IPS-20b (cell line): ENCODE data around the gene CASP10.
"Not testable (repeated sequence)": the region's sequence is repeated elsewhere in the genome, so short reads cannot be mapped to it uniquely, and the experiment has no call there.

Experiments used
- H3K27ac ChIP-seq: one replicate; pipeline ENCODE4 v1.5.1; 2013; ENCODE audit warnings: low read length
- H3K27me3 ChIP-seq: 2 replicates; pipeline ENCODE4 v1.6.1; 2013; ENCODE audit warnings: mild to moderate bottlenecking, low read length, inconsistent platforms; ENCODE audit not compliant: insufficient read depth
- H3K36me3 ChIP-seq: 2 replicates; pipeline ENCODE4 v1.6.1; 2013; ENCODE audit warnings: low read depth, mild to moderate bottlenecking, inconsistent platforms, low read length, moderate library complexity; ENCODE audit not compliant: insufficient read depth
- H3K4me1 ChIP-seq: 2 replicates; pipeline ENCODE4 v1.6.1; 2013; ENCODE audit warnings: mild to moderate bottlenecking, control low read depth, inconsistent platforms, low read length, moderate library complexity; ENCODE audit not compliant: insufficient read depth
- H3K4me3 ChIP-seq: 2 replicates; pipeline ENCODE4 v1.5.1; 2013; ENCODE audit warnings: mild to moderate bottlenecking, low read length, inconsistent platforms
- H3K9ac ChIP-seq: 2 replicates; pipeline ENCODE4 v1.6.1; 2013; ENCODE audit warnings: low read depth, mild to moderate bottlenecking, inconsistent platforms, low read length, moderate library complexity
- H3K9me3 ChIP-seq: 2 replicates; pipeline ENCODE4 v1.6.1; 2013; ENCODE audit warnings: mild to moderate bottlenecking, low read depth, low read length, inconsistent platforms; ENCODE audit not compliant: insufficient read depth

Gene CASP10

DNA sequence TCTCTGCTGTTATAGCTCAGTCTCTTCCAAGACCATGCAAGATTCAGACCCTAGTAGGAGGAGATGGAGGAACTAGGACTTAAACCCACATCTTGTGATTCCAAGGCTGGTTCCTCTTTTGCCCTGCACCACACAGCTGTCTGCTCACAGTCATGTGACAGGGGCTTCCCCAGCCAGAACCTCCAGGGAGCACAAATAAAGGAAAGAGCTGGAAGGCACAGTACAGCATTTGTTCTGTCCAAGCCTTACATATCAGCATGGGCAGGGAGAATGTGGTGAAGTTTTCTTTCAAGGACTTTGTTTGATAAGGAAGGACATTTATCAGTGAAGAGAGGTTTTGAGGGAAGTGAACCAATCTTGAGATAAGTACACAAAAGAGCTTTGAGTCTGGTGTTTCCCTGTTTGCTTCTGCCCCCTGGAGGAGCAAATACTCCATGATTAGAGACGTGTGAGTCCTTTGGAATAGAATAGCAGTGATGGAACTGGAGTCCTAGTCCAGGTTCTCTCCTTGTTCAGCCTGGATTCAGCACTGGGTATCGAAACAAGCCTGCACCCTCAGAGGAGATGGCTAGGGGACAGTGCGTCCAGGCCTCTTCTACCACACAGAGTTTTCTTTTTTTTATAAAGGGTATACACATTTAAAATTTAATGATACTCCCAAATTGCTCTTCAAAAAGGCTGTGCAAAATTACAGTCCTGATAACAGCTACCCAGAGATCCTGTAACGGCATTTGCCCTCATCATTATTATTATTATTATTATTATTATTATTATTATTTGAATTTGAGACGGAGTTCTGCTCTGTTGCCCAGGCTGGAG is 24.6 kb upstream of the CASP10 start:
- H3K9ac ChIP-seq: peak overlapping the region; percentile 5; the same call in 1 of the 2 replicates
- H3K27ac ChIP-seq: no peak overlapping the region

DNA sequence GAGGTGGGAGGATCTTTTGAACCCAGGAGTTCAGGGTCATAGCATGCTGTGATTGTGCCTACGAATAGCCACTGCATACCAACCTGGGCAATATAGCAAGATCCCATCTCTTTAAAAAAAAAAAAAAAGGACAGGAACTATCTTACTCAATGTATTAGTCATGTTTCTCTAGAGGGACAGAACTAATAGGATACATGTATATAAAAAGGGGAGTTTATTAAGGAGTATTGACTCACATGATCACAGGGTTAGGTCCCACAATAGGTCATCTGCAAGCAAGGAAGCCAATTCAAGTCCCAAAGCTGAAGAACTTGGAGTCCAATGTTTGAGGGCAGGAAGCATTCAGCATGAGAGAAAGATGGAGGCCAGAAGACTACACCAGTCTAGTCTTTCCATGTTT is 18.8 kb upstream of the CASP10 start:
- Histone ChIP-seq H3K36me3 (no peaks in the 10 kb centered on the region), H3K4me1 (no peaks in the 10 kb centered on the region), H3K27me3 (no peaks in the 10 kb centered on the region), H3K27ac (no peak overlapping the region), H3K9ac (no peak overlapping the region), H3K9me3 (no peaks in the 10 kb centered on the region; the same call in 1 of the 2 replicates), H3K4me3 (no peak overlapping the region)

More for the DNA sequence above, 24.6 kb upstream of the CASP10 start:
- no peak overlapping the region for H3K4me3 ChIP-seq
- H3K36me3 ChIP-seq: no peaks in the 10 kb centered on the region
- peaks cover 6% of the 10 kb centered on the region; the same call in 1 of the 2 replicates for H3K4me1 ChIP-seq
- no peaks in the 10 kb centered on the region for H3K9me3 ChIP-seq
- no peaks in the 10 kb centered on the region for H3K27me3 ChIP-seq

DNA sequence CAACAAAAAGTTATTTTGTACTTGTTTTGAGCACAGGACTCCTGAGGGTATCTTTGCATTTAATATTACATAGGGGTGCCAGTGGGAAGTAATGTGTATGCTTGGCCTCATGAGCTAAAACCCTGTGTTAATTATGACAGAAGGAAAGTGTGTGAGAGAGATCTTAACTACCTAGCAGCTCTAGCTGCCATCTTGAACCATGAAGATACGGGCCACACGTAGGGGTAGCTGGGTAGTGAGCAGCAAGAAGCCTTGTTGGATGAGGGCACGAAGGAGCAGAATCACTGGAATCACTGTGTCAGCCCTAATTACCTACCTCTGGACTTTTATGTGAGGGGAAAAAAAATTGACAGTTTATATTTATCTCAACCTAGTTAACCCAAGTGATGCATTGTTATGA is 15.4 kb upstream of the CASP10 start:
- no peaks in the 10 kb centered on the region; the same call in 1 of the 2 replicates for H3K9me3 ChIP-seq
- no peak overlapping the region for H3K9ac ChIP-seq
- H3K4me3 ChIP-seq: no peak overlapping the region
- no peaks in the 10 kb centered on the region for H3K36me3 ChIP-seq
- no peaks in the 10 kb centered on the region for H3K27me3 ChIP-seq
- H3K4me1 ChIP-seq: no peaks in the 10 kb centered on the region
- no peak overlapping the region for H3K27ac ChIP-seq

DNA sequence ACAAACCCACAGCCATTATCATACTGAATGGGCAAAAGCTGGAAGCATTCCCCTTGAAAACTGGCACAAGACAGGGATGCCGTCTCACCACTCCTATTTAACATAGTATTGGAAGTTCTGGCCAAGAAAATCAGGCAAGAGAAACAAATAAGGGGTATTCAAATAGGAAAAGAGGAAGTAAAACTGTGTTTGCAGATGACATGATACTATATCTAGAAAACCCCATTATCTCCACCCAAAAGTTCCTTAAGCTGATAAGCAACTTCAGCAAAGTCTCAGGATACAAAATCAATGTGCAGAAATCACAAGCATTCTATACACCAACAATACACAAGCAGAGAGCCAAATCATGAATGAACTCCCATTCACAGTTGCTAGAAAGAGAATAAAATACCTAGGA is 14.4 kb upstream of the CASP10 start:
- H3K9me3 ChIP-seq, H3K4me1 ChIP-seq, H3K36me3 ChIP-seq, H3K27me3 ChIP-seq, H3K4me3 ChIP-seq, H3K9ac ChIP-seq, H3K27ac ChIP-seq: not testable (repeated sequence)

DNA sequence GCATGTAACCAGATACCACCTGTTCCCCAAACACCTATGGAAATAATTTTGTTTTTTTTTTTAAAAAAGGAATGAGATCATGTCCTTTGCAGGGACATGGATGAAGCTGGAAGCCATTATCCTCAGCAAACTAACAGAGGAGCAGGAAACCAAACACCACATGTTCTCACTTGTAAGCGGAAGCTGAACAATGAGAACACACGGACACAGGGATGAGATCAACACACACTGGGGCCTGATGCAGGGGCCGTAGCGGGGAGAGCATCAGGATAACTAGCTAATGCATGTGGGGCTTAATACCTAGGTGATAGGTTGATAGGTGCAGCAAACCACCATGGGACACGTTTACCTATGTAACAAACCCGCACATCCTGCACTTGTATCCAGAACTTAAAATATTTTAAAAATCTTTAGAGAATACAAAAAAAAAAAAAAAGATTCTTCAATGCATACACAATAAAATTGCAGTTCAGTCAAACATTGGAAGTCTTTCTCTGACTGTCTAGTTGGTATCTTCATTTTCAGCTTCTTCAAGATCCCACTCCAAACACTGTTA is 11.6 kb upstream of the CASP10 start:
- Histone ChIP-seq H3K36me3 (no peaks in the 10 kb centered on the region), H3K4me1 (0 out of 2 replicates have a peak, but pooled peaks cover 3% of the 10 kb centered on the region), H3K27me3 (no peaks in the 10 kb centered on the region), H3K27ac (no peak overlapping the region), H3K9ac (no peak overlapping the region), H3K9me3 (no peaks in the 10 kb centered on the region; the same call in 1 of the 2 replicates), H3K4me3 (no peak overlapping the region)

GRCh38 chr2:201172279-201172678 is 10.7 kb upstream of the CASP10 start:
- Histone ChIP-seq H3K27me3 (no peaks in the 10 kb centered on the region), H3K27ac (no peak overlapping the region), H3K4me3 (no peak overlapping the region), H3K9me3 (no peaks in the 10 kb centered on the region; the same call in 1 of the 2 replicates), H3K9ac (no peak overlapping the region), H3K36me3 (no peaks in the 10 kb centered on the region), H3K4me1 (0 out of 2 replicates have a peak, but pooled peaks cover 3% of the 10 kb centered on the region)

DNA sequence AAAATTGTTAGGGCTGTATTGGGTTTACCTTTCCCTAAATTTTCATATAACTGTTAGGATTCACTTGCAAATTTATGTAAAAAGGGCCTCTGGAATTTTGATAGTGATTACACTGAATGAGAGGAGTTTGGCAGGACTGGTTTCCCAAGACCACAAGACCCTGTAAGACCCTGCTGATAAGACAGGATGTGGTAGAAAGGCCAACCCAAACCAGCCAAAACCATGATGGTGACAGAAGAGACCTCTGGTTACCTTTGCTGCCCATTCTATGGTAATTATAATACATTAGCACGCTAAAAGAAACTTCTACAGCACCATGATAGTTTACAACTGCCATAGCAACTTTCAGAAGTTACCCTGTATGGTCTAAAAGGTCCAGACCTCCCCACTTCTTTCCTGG is 8.3 kb upstream of the CASP10 start:
- Histone ChIP-seq H3K27ac (no peak overlapping the region), H3K9me3 (peaks cover 14% of the 10 kb centered on the region; the same call in 1 of the 2 replicates), H3K4me3 (no peak overlapping the region), H3K9ac (no peak overlapping the region), H3K4me1 (0 out of 2 replicates have a peak, but pooled peaks cover 3% of the 10 kb centered on the region), H3K27me3 (no peaks in the 10 kb centered on the region), H3K36me3 (no peaks in the 10 kb centered on the region)

- H3K9me3 ChIP-seq: peaks cover 14% of the 10 kb centered on the region; the same call in 1 of the 2 replicates
- H3K4me1 ChIP-seq: 0 out of 2 replicates have a peak, but pooled peaks cover 3% of the 10 kb centered on the region
- no peak overlapping the region for H3K27ac ChIP-seq
These were observed 6.9 kb upstream of the CASP10 start for GRCh38 chr2:201176081-201176481.

GRCh38 chr2:201180010-201180409 is 2.9 kb upstream of the CASP10 start:
- Histone ChIP-seq H3K36me3 (no peaks in the 10 kb centered on the region), H3K9me3 (peaks cover 14% of the 10 kb centered on the region; the same call in 1 of the 2 replicates)

More at GRCh38 chr2:201176081-201176481, 6.9 kb upstream of the CASP10 start:
- Histone ChIP-seq H3K4me3 (no peak overlapping the region), H3K27me3 (no peaks in the 10 kb centered on the region), H3K9ac (no peak overlapping the region), H3K36me3 (no peaks in the 10 kb centered on the region)

DNA sequence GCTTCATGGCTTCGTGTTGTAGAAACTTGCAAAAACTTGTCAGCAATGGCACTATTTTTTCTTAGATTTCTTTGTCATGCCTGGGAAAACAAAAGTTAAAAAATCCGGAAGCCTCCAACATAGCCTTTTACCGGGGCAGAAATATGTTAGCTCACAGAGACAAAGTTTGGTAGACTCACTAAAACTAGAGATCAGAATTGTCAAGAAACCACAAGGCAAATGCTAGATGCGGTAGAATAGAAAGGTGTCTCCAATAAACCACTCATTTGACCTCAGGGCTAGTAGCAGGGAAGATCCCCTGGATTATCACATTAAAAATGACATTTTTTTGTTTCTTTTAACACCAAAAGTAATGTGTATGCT is 405 bp downstream of the CASP10 start:
- no peaks in the 10 kb centered on the region for H3K36me3 ChIP-seq
- peak overlapping the region; percentile 62; the same call in 1 of the 2 replicates for H3K9ac ChIP-seq
- H3K4me1 ChIP-seq: no peaks in the 10 kb centered on the region; the same call in 1 of the 2 replicates
- no peak overlapping the region for H3K27ac ChIP-seq
- no peaks in the 10 kb centered on the region for H3K27me3 ChIP-seq
- peak overlapping the region; percentile 62 for H3K4me3 ChIP-seq
- peaks cover 4% of the 10 kb centered on the region; the same call in 1 of the 2 replicates for H3K9me3 ChIP-seq

More at GRCh38 chr2:201180010-201180409, 2.9 kb upstream of the CASP10 start:
- H3K9ac ChIP-seq: no peak overlapping the region
- H3K4me1 ChIP-seq: no peaks in the 10 kb centered on the region; the same call in 1 of the 2 replicates
- H3K27ac ChIP-seq: no peak overlapping the region
- no peak overlapping the region for H3K4me3 ChIP-seq
- H3K27me3 ChIP-seq: no peaks in the 10 kb centered on the region

- not testable (repeated sequence) for H3K9ac ChIP-seq, H3K4me3 ChIP-seq, H3K36me3 ChIP-seq, H3K27ac ChIP-seq, H3K9me3 ChIP-seq, H3K27me3 ChIP-seq, H3K4me1 ChIP-seq
These were observed 894 bp downstream of the CASP10 start for GRCh38 chr2:201183835-201184234.

DNA sequence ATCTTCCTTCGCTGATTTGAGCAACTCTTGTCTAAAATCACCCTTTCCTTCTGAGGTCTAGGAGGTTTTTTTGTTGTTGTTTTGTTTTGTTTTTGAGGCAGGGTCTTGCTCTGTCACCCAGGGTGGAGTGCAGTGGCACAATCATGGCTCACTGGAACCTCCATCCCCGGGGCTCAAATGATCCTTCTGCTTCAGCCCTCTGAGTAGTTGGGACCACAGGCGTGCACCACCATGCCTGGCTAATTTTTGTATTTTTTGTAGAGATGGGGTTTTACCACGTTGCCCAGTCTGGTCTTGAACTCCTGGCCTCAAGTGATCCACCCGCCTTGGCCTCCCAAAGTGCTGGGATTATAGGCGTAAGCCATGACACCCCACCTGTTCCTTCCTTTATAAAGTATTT is 1.3 kb downstream of the CASP10 start:
- not testable (repeated sequence) for H3K9ac ChIP-seq, H3K4me3 ChIP-seq, H3K27me3 ChIP-seq

More for the DNA sequence above, 1.3 kb downstream of the CASP10 start:
- not testable (repeated sequence) for H3K9me3 ChIP-seq, H3K4me1 ChIP-seq, H3K36me3 ChIP-seq, H3K27ac ChIP-seq
